HEK293 (cell line): ENCODE results near the gene BDKRB1.

Experiments used
- ATF2 ChIP-seq: fragments of 450-650 bp; formaldehyde crosslinking; IDR thresholded peaks from 2 replicates; pipeline ENCODE4 v1.5.1; 2016; ENCODE audit warnings: missing biosample characterization, missing genetic modification characterization, low read depth
- GFI1B ChIP-seq: fragments of 450-650 bp; formaldehyde crosslinking; IDR thresholded peaks from 2 replicates; pipeline ENCODE4 v1.5.1; 2016; ENCODE audit warnings: missing biosample characterization, missing genetic modification characterization
- GLI2 ChIP-seq: fragments of 450-650 bp; formaldehyde crosslinking; IDR thresholded peaks from 2 replicates; pipeline ENCODE4; 2017; ENCODE audit warnings: missing biosample characterization, missing genetic modification characterization, low read depth, borderline replicate concordance
- HOXC10 ChIP-seq: sonication (generic); formaldehyde crosslinking; IDR thresholded peaks from 2 replicates; pipeline ENCODE4 v1.8.1; 2023; ENCODE audit warnings: mild to moderate bottlenecking, missing genetic modification reagents
- PRDM1 ChIP-seq: fragments of 450-650 bp; formaldehyde crosslinking; IDR thresholded peaks from 2 replicates; pipeline ENCODE4; 2016; ENCODE audit warnings: missing biosample characterization, missing genetic modification characterization
- TCF7L2 ChIP-seq: IDR thresholded peaks from 2 replicates; pipeline ENCODE4 v1.6.1; 2011; ENCODE audit warnings: low read depth, mild to moderate bottlenecking, inconsistent platforms, low read length, moderate library complexity, borderline replicate concordance
- YY1 ChIP-seq: fragments of 450-650 bp; formaldehyde crosslinking; IDR thresholded peaks from 2 replicates; pipeline ENCODE4 v1.5.1; 2018; ENCODE audit warnings: missing biosample characterization, missing genetic modification characterization
- ZBTB20 ChIP-seq: fragments of 450-650 bp; formaldehyde crosslinking; IDR thresholded peaks from 2 replicates; pipeline ENCODE4 v1.5.1; 2016; ENCODE audit warnings: missing biosample characterization, missing genetic modification characterization
- ZNF292 ChIP-seq: fragments of 450-650 bp; formaldehyde crosslinking; IDR thresholded peaks from 2 replicates; pipeline ENCODE4 v1.5.1; 2016; ENCODE audit warnings: low read depth, missing biosample characterization, missing genetic modification characterization, borderline replicate concordance
- ZNF391 ChIP-seq: fragments of 450-650 bp; formaldehyde crosslinking; IDR thresholded peaks from 2 replicates; pipeline ENCODE4 v1.5.1; 2016; ENCODE audit warnings: low read depth, missing biosample characterization, missing genetic modification characterization, borderline replicate concordance
- ZNF394 ChIP-seq: fragments of 450-650 bp; formaldehyde crosslinking; IDR thresholded peaks from 2 replicates; pipeline ENCODE4 v1.5.1; 2016; ENCODE audit warnings: missing biosample characterization, missing genetic modification characterization, mild to moderate bottlenecking, moderate library complexity, borderline replicate concordance
- TF ChIP-seq, protein P1 (sequence below): fragments of 450-650 bp; formaldehyde crosslinking; IDR thresholded peaks from 2 replicates; pipeline ENCODE4 v1.5.1; 2016; ENCODE audit warnings: missing biosample characterization, missing genetic modification characterization
- TF ChIP-seq, protein P2 (sequence below): fragments of 450-650 bp; formaldehyde crosslinking; IDR thresholded peaks from 2 replicates; pipeline ENCODE4 v1.5.1; 2017; ENCODE audit warnings: missing biosample characterization, missing genetic modification characterization

GRCh38 chr14:96233661-96234060 is 22.3 kb upstream of the BDKRB1 start:
- TF ChIP-seq HOXC10 (CRISPR knock-in tag) (no peak), ATF2 (tag by site-specific recombination) (no peak), YY1 (tag by site-specific recombination) (no peak), ZNF391 (tag by site-specific recombination) (no peak), ZBTB20 (tag by site-specific recombination) (no peak), GFI1B (tag by site-specific recombination) (no peak), PRDM1 (tag by site-specific recombination) (no peak), ZNF394 (tag by site-specific recombination) (no peak), ZNF292 (tag by site-specific recombination) (no peak), TCF7L2 (no peak), GLI2 (no peak)
- TF ChIP-seq, protein P1, sequence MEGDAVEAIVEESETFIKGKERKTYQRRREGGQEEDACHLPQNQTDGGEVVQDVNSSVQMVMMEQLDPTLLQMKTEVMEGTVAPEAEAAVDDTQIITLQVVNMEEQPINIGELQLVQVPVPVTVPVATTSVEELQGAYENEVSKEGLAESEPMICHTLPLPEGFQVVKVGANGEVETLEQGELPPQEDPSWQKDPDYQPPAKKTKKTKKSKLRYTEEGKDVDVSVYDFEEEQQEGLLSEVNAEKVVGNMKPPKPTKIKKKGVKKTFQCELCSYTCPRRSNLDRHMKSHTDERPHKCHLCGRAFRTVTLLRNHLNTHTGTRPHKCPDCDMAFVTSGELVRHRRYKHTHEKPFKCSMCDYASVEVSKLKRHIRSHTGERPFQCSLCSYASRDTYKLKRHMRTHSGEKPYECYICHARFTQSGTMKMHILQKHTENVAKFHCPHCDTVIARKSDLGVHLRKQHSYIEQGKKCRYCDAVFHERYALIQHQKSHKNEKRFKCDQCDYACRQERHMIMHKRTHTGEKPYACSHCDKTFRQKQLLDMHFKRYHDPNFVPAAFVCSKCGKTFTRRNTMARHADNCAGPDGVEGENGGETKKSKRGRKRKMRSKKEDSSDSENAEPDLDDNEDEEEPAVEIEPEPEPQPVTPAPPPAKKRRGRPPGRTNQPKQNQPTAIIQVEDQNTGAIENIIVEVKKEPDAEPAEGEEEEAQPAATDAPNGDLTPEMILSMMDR (tag by site-specific recombination) = no peak
- TF ChIP-seq, protein P2, sequence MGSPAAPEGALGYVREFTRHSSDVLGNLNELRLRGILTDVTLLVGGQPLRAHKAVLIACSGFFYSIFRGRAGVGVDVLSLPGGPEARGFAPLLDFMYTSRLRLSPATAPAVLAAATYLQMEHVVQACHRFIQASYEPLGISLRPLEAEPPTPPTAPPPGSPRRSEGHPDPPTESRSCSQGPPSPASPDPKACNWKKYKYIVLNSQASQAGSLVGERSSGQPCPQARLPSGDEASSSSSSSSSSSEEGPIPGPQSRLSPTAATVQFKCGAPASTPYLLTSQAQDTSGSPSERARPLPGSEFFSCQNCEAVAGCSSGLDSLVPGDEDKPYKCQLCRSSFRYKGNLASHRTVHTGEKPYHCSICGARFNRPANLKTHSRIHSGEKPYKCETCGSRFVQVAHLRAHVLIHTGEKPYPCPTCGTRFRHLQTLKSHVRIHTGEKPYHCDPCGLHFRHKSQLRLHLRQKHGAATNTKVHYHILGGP (tag by site-specific recombination) = no peak
